Prostate gland (tissue), 2 donors: ENCODE results near the gene RDM1. TPM values are rescaled to one million over a fixed set of nuclear protein-coding genes. Genes with fewer than 3 reads are reported as not detected.

Experiments
- DNase-seq: peaks from one replicate; pipeline ENCODE4 v3.0.0-alpha.2; 2019; ENCODE audit warnings: low spot score
- H3K27ac ChIP-seq, 2 donors: fragments of 200-600 bp; sonication (generic); 2 replicates each; pipeline ENCODE4 v1.5.1; 2017 to 2019
- H3K27me3 ChIP-seq: fragments of 200-600 bp; sonication (generic); replicated peaks from 2 replicates; pipeline ENCODE4 v1.5.1; 2019; ENCODE audit not compliant: insufficient read depth
- H3K36me3 ChIP-seq, 2 donors: fragments of 200-600 bp; sonication (generic); 1 replicate in 1 of 2; 2 replicates in 1 of 2; pipeline versions ENCODE4 v1.5.1 to v1.8.1; 2017 to 2019
- H3K4me1 ChIP-seq: fragments of 200-600 bp; sonication (generic); replicated peaks from 2 replicates; pipeline ENCODE4 v1.5.1; 2019
- H3K4me3 ChIP-seq, 2 donors: fragments of 200-600 bp; sonication (generic); 2 replicates each; pipeline ENCODE4 v1.5.1; 2017 to 2019
- H3K9me3 ChIP-seq: fragments of 200-600 bp; sonication (generic); 2 replicates; pipeline ENCODE4 v1.5.1; 2017
- CTCF ChIP-seq, 4 experiments: fragments of 200-600 bp in 2 of 4; fragments of 450-650 bp in 2 of 4; sonication (generic) in 2 of 4; IDR thresholded peaks; 1 replicate in 3 of 4; 2 replicates in 1 of 4; pipeline ENCODE4 v1.5.1; 2016 to 2019; ENCODE audit warnings: antibody characterized with exemption in 4 of 4, mild to moderate bottlenecking in 2 of 4, moderate library complexity in 2 of 4
- POLR2A ChIP-seq: fragments of 450-650 bp; IDR thresholded peaks from one replicate; pipeline ENCODE4 v1.6.1; 2016; ENCODE audit warnings: antibody characterized with exemption, mild to moderate bottlenecking
- POLR2AphosphoS5 ChIP-seq: sonication (generic); formaldehyde crosslinking; IDR thresholded peaks from one replicate; pipeline ENCODE4 v1.6.1; 2017; ENCODE audit warnings: antibody characterized with exemption
- WGBS: methylation state at CpG from one replicate; pipeline ENCODE4 v1.1.5; 2018; 5-methylcytosine and 5-hydroxymethylcytosine counted together
- intact Hi-C: fragments of 100-400 bp; cut with DNase I; formaldehyde crosslinking; loops from one replicate; pipeline ENCODE4 v1.14.2; 2022
- total RNA-seq, 2 donors: library from RNA; depleted of rRNA; stranded (reverse); fragments of >200 nt; gene quantifications; one replicate each; pipeline ENCODE4 v1.1.0, GENCODE V29; 2016

The RDM1 gene
- total RNA-seq, 2 donors from 2014 or later: 2.4 TPM; not detected in 1

- Histone ChIP-seq H3K27ac (no peak overlapping the region), H3K4me3 (no peak overlapping the region), H3K27me3 (no peaks in the 10 kb centered on the region), H3K36me3 (no peaks in the 10 kb centered on the region), H3K9me3 (no peaks in the 10 kb centered on the region), H3K4me1 (no peaks in the 10 kb centered on the region)
- no peak for DNase-seq
- intact Hi-C loops: no loop called here
- 91% methylated on average over 5 of the region's 5 CpGs for WGBS
- TF ChIP-seq POLR2A (no peak), CTCF (IDR thresholded peaks at IDR 0.05) (no peak), POLR2AphosphoS5 (no peak)
Observed at GRCh38 chr17:35936063-35936462, 5.5 kb upstream of the RDM1 start.

- Histone ChIP-seq H3K36me3 (no peaks in the 10 kb centered on the region), H3K4me3 (no peak overlapping the region), H3K27me3 (no peaks in the 10 kb centered on the region), H3K4me1 (no peaks in the 10 kb centered on the region), H3K27ac (no peak overlapping the region), H3K9me3 (no peaks in the 10 kb centered on the region)
- DNase-seq: no peak
- TF ChIP-seq POLR2A (no peak), POLR2AphosphoS5 (no peak), CTCF (IDR thresholded peaks at IDR 0.05) (no peak)
- 81% methylated on average over 10 of the region's 10 CpGs for WGBS
- intact Hi-C loops: no loop called here
Observed at GRCh38 chr17:35934760-35935159, 4.2 kb upstream of the RDM1 start.

GRCh38 chr17:35932586-35932985 is 2.0 kb upstream of the RDM1 start:
- TF ChIP-seq CTCF (IDR thresholded peaks at IDR 0.05) (no peak), POLR2A (no peak), POLR2AphosphoS5 (no peak)
- no peaks in the 10 kb centered on the region for H3K9me3 ChIP-seq
- H3K4me3 ChIP-seq: no peak overlapping the region
- H3K36me3 ChIP-seq: no peaks in the 10 kb centered on the region
- no peak for DNase-seq
- no peaks in the 10 kb centered on the region for H3K4me1 ChIP-seq
- intact Hi-C loops: no loop called here
- H3K27me3 ChIP-seq: no peaks in the 10 kb centered on the region
- H3K27ac ChIP-seq: no peak overlapping the region

GRCh38 chr17:35931794-35932425 is 1.3 kb upstream of the RDM1 start:
- no peak for DNase-seq
- Histone ChIP-seq H3K27me3 (no peaks in the 10 kb centered on the region), H3K4me3 (no peak overlapping the region), H3K36me3 (no peaks in the 10 kb centered on the region), H3K9me3 (no peaks in the 10 kb centered on the region), H3K4me1 (no peaks in the 10 kb centered on the region), H3K27ac (no peak overlapping the region)
- TF ChIP-seq CTCF (IDR thresholded peaks at IDR 0.05) (no peak), POLR2A (no peak), POLR2AphosphoS5 (no peak)
- intact Hi-C loops: no loop called here
- 66% methylated on average over 6 of the region's 6 CpGs for WGBS

GRCh38 chr17:35927714-35928113 is 2.9 kb downstream of the RDM1 start:
- intact Hi-C loops: no loop called here
- no peaks in the 10 kb centered on the region for H3K27me3 ChIP-seq
- no peaks in the 10 kb centered on the region for H3K4me1 ChIP-seq
- DNase-seq: no peak
- H3K4me3 ChIP-seq: no peak overlapping the region
- H3K27ac ChIP-seq: no peak overlapping the region
- H3K9me3 ChIP-seq: no peaks in the 10 kb centered on the region
- TF ChIP-seq CTCF (IDR thresholded peaks at IDR 0.05) (no peak), POLR2A (no peak), POLR2AphosphoS5 (no peak)
- H3K36me3 ChIP-seq: no peaks in the 10 kb centered on the region
